Activated naive CD8-positive, alpha-beta T cell treated with anti-CD3 and anti-CD28 coated beads for 36 hours (primary cell): ENCODE measurements around the gene DMD. TPM values are rescaled to one million over a fixed set of nuclear protein-coding genes. Genes with fewer than 3 reads are reported as not detected.

Experiments used
- DNase-seq: peaks from one replicate; pipeline ENCODE4 v3.0.0; 2021
- H3K27ac Mint-ChIP-seq: one replicate; pipeline ENCODE4 v1.8.0; 2022; ENCODE audit warnings: mild to moderate bottlenecking, moderate library complexity, mixed read lengths
- H3K27me3 Mint-ChIP-seq: one replicate; pipeline ENCODE4 v1.8.0; 2022; ENCODE audit warnings: mild to moderate bottlenecking, mixed read lengths
- H3K36me3 Mint-ChIP-seq: one replicate; pipeline ENCODE4 v1.8.0; 2021; ENCODE audit warnings: mild to moderate bottlenecking, mixed read lengths
- H3K4me1 Mint-ChIP-seq: one replicate; pipeline ENCODE4 v1.8.0; 2021; ENCODE audit warnings: mixed read lengths
- H3K4me3 Mint-ChIP-seq: one replicate; pipeline ENCODE4 v1.8.0; 2022; ENCODE audit warnings: mild to moderate bottlenecking, moderate library complexity, mixed read lengths
- H3K9me3 Mint-ChIP-seq: one replicate; pipeline ENCODE4 v1.8.0; 2022; ENCODE audit warnings: mixed read lengths
- total RNA-seq, 2 experiments: library from RNA; stranded (reverse); gene quantifications; one replicate each; pipeline ENCODE4 v1.2.3, GENCODE V29; 2021

DMD gene
- total RNA-seq, 2 experiments from 2014 or later: 0.08 to 0.46 TPM

DNA sequence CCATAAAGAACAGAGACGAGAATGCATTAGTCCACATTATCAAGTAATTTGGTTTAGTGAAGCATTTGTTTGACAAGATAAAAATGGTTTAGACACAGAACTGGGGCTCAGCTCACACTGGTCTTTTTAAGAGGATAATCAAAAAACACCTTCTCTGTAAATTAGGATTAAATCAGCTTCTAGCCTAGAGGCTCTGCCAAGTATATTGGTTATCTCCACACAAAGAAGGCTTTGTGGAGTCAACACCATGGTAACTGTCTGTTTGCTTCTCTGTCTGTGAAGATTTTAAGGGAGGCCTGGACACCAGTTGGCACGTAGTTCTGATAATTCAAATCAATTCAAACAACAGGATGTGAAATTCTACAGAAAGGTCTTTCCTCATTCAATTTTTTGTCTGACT, 687.0 kb downstream of the DMD start:
- no peak overlapping the region for H3K27ac Mint-ChIP-seq
- H3K4me1 Mint-ChIP-seq: no peaks in the 10 kb centered on the region
- no peaks in the 10 kb centered on the region for H3K9me3 Mint-ChIP-seq
- no peak overlapping the region for H3K4me3 Mint-ChIP-seq
- no peaks in the 10 kb centered on the region for H3K27me3 Mint-ChIP-seq
- no peaks in the 10 kb centered on the region for H3K36me3 Mint-ChIP-seq
- DNase-seq: no peak

DNA sequence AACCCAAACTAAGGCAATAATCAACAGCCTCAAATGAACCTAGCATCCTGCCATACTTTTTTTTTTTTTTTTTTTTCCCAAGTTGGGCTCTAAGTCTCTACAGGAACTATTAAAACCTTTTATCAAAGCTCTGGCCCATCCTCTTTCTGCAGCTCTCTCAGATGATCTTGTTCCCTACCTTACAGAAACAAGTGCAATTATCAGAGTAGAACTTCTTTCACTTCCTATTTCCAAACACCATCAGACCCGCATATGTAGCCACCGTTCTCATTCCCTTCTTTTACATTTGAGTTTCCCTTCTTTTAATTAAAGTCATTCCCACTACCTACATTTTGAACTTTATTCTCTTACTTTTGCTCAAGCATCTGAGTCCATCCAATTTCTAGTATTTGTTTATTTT, 690.6 kb downstream of the DMD start:
- Mint-ChIP-seq H3K36me3 (no peaks in the 10 kb centered on the region), H3K4me3 (no peak overlapping the region), H3K27me3 (no peaks in the 10 kb centered on the region), H3K9me3 (no peaks in the 10 kb centered on the region), H3K4me1 (no peaks in the 10 kb centered on the region), H3K27ac (no peak overlapping the region)
- no peak for DNase-seq

DNA sequence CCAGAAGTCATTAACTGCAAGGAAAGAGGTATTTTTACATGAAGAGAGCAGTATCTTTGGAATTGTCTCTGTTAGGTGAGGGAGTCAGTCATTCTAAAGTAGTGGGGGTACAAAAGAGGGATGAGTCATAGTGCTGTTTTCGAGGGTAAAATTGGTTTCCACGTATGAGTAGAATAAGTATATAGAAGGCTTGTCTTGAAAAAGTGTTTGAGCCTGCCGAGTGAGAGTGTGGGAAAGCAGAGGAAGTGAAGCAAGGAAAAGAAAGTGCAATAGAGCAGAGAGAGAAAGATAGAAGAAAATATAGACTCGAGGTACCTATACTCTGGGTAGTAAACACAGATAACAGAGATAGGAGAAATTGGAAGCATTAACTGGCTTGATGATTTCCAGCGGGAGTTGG, 696.4 kb downstream of the DMD start:
- no peaks in the 10 kb centered on the region for H3K9me3 Mint-ChIP-seq
- H3K4me1 Mint-ChIP-seq: no peaks in the 10 kb centered on the region
- no peaks in the 10 kb centered on the region for H3K27me3 Mint-ChIP-seq
- no peak overlapping the region for H3K4me3 Mint-ChIP-seq
- no peaks in the 10 kb centered on the region for H3K36me3 Mint-ChIP-seq
- no peak for DNase-seq
- no peak overlapping the region for H3K27ac Mint-ChIP-seq

DNA sequence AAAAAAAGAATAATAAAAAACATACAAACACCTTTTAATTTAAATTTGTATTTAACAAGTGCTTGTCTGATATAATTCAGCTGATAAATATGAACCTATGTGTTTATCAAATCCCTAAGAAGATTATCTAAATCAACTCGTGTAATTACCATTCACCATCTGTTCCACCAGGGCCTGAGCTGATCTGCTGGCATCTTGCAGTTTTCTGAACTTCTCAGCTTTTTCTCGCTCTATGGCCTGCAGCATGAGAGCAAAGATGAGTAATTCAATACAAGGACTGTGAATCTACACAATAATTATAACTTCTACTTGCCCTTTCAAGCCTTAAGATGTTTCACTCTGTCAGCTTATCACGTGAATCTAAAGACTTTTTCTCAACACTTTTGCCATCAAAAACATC, 709.7 kb downstream of the DMD start:
- H3K36me3 Mint-ChIP-seq: no peaks in the 10 kb centered on the region
- H3K4me1 Mint-ChIP-seq: no peaks in the 10 kb centered on the region
- H3K4me3 Mint-ChIP-seq: no peak overlapping the region
- no peaks in the 10 kb centered on the region for H3K9me3 Mint-ChIP-seq
- no peaks in the 10 kb centered on the region for H3K27me3 Mint-ChIP-seq
- no peak overlapping the region for H3K27ac Mint-ChIP-seq
- no peak for DNase-seq

DNA sequence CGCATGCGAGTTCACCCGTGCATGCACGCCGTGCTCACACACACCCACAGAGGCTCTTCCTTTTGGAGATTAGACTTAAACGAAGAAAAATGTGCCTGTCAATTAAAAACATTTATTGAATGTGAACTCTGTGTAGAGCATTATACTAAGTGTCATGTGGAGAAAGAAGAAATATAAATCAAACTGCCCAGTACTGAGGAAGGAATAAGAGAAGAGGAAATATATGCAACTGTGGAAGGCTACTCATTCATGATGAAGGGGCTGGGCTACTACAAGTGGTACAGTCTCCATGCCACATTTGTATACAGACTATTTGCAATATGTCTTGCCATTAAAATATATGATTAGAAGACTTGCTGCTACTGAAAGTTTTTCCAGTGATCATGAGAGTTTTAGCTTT, 714.7 kb downstream of the DMD start:
- H3K9me3 Mint-ChIP-seq: no peaks in the 10 kb centered on the region
- no peaks in the 10 kb centered on the region for H3K27me3 Mint-ChIP-seq
- no peaks in the 10 kb centered on the region for H3K36me3 Mint-ChIP-seq
- no peak for DNase-seq
- H3K4me1 Mint-ChIP-seq: no peaks in the 10 kb centered on the region
- H3K4me3 Mint-ChIP-seq: no peak overlapping the region
- no peak overlapping the region for H3K27ac Mint-ChIP-seq

DNA sequence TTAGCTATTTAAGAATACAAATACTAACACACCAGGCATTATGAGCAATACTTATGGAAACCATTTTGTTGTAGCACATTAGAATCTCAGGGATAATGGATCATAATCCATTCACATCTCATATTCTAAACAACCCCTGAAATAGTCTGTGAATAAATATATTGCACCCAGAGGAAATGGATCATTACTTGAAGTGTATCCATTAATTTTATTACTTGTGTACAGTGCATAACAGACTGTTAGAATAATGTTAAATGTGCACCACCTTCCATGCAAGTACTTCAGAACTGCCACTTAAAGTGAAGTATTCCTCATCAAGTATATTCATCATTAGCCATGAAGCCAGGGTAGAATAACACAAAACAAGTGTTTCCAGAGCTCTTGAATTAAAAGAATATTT, 715.5 kb downstream of the DMD start:
- no peak for DNase-seq
- Mint-ChIP-seq H3K9me3 (no peaks in the 10 kb centered on the region), H3K36me3 (no peaks in the 10 kb centered on the region), H3K27me3 (no peaks in the 10 kb centered on the region), H3K27ac (no peak overlapping the region), H3K4me1 (no peaks in the 10 kb centered on the region), H3K4me3 (no peak overlapping the region)

DNA sequence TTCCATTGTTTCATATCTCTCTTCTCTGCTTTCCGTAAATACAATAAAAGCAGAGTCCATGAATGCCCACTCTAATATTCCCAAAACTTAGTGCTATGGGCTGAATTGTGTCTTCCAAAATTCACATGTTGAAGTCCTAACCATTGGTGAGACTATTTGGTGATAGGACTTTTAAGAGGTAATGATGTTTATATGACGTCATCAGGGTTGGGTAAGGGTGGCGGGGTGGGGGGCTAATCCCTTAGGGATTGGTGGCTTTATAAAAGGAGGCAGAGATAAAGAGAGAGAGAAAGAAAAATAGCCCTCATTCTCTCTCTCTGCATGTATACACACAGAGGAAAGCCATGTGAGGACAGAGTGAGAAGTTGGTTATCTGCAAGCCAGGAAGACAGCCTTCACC, 722.2 kb downstream of the DMD start:
- Mint-ChIP-seq H3K4me1 (no peaks in the 10 kb centered on the region), H3K27me3 (no peaks in the 10 kb centered on the region), H3K36me3 (no peaks in the 10 kb centered on the region), H3K9me3 (no peaks in the 10 kb centered on the region), H3K4me3 (no peak overlapping the region), H3K27ac (no peak overlapping the region)
- DNase-seq: no peak

DNA sequence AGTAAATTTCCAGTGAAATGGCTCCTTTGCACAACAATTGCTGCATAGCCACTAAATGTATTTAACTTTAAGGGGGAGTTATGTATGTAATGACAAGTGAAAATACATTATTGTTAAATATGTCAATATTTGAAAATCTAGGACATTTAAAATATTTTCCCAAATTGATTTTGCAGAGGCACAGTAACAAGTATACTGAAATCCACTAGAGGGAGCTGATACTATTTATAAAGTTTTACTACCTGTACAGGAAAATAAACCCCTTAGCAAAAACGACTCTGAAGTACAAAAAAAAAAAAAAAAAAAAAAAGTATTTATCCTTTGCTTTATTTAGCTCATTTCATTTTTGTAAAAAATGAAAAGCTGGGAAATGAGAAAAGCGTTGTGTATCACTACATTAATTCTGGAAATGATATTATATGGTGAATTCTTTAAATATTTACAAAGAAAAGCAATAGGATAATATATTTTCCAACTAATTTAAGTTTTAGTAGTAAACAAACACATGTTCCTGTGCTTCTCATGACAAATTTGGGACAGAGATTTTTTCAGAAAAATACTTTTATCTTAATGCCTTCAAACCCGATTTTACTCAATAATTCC, 727.7 kb downstream of the DMD start:
- Mint-ChIP-seq H3K27ac (no peak overlapping the region), H3K9me3 (no peaks in the 10 kb centered on the region), H3K4me3 (no peak overlapping the region), H3K36me3 (no peaks in the 10 kb centered on the region), H3K4me1 (no peaks in the 10 kb centered on the region), H3K27me3 (no peaks in the 10 kb centered on the region)
- no peak for DNase-seq

DNA sequence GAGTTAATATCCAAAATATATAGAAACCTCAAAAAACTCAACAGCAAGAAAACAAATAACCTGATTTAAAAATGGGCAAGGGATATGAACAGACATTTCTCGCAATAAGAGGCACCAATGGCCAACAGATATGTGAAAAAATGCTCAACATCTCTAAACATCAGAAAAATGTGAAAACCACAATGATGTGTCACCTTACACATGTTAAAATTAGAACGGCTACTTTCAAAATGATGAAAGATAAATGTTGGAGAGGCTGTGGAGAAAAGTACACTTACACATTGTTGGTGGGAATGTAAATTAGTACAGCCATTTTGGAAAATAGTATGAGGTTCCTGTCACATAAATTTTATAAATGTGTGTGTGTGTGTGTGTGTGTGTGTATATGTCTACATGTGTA, 731.3 kb downstream of the DMD start:
- Mint-ChIP-seq H3K4me3 (no peak overlapping the region), H3K9me3 (no peaks in the 10 kb centered on the region), H3K27ac (no peak overlapping the region), H3K27me3 (no peaks in the 10 kb centered on the region), H3K4me1 (no peaks in the 10 kb centered on the region), H3K36me3 (no peaks in the 10 kb centered on the region)
- no peak for DNase-seq

DNA sequence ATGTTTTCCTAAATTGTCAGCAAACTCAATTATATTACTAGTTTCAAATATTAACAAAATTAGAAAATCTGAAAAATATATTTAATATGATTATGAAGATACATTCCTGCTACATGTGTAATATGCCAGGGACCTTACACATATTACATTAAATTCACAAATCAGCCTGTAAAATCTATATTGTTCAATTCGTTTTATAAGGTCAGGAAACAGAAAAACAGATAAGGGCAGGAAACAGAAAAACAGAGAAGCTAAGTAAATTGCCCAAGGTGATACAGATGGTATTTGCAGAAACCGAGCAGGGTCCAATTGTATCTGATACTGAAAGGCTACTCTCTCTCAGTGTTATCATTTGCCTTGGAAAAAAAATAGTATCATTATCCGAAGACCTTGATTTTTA, 739.0 kb downstream of the DMD start:
- Mint-ChIP-seq H3K4me3 (no peak overlapping the region), H3K36me3 (no peaks in the 10 kb centered on the region), H3K4me1 (no peaks in the 10 kb centered on the region), H3K9me3 (no peaks in the 10 kb centered on the region), H3K27me3 (no peaks in the 10 kb centered on the region), H3K27ac (no peak overlapping the region)
- no peak for DNase-seq

DNA sequence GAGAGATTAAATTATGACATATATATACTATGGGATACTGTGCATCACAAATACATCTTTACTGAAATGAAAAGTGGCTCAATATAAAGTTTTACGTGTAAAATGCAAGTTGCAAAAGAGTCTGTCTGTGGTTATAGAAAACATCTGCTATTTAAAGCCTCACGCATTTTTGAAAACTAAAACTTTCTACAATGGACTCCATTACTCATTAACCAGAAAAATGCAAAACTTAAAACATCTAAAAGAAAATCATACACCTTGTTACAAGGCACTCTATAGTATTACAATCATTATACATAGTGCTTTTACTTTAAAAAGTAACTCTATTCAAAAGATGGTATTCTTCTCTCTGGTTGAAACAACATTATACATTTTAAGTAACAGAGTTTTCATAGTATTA, 755.6 kb downstream of the DMD start:
- H3K9me3 Mint-ChIP-seq: peaks cover 4% of the 10 kb centered on the region
- DNase-seq: no peak
- H3K27ac Mint-ChIP-seq: no peak overlapping the region
- H3K4me1 Mint-ChIP-seq: peaks cover 2% of the 10 kb centered on the region
- no peak overlapping the region for H3K4me3 Mint-ChIP-seq
- no peaks in the 10 kb centered on the region for H3K27me3 Mint-ChIP-seq
- peaks cover 5% of the 10 kb centered on the region for H3K36me3 Mint-ChIP-seq

DNA sequence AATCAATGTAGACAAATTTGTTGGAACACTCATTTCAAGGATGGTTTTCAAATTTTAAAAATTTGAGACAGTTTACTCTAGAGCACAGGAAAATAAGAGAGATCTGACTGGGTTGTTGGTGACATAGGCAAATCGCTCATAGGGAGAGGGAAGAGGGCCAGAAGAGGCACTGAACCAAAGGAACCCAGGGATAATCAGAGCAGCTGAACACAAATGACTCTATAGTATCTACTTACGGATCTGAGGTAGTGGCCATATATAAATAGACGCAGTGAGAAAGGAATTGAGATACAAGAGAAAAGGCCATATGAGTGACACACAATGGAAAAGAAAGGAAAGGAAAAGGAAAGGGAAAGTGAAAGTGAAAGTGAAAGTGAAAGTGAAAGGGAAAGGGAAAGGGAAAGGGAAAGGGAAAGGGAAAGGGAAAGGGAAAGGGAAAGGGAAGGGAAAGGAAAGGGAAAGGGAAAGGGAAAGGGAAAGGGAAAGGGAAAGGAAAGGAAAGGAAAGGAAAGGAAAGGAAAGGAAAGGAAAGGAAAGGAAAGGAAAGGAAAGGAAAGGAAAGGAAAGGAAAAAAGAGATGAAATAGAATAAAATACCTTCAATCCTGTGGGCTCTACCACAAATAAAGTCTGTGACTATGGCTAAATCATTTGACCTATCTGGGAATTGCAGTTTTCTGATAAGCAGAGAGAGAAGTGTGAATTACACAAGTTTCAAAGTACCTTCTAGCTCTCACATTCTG, 759.2 kb downstream of the DMD start:
- peak overlapping the region; percentile 65 for H3K27ac Mint-ChIP-seq
- H3K4me3 Mint-ChIP-seq: peak overlapping the region; percentile 47
- DNase-seq: no peak
- H3K36me3 Mint-ChIP-seq: peaks cover 11% of the 10 kb centered on the region
- peaks cover 8% of the 10 kb centered on the region for H3K4me1 Mint-ChIP-seq
- peaks cover 7% of the 10 kb centered on the region for H3K9me3 Mint-ChIP-seq
- H3K27me3 Mint-ChIP-seq: no peaks in the 10 kb centered on the region

DNA sequence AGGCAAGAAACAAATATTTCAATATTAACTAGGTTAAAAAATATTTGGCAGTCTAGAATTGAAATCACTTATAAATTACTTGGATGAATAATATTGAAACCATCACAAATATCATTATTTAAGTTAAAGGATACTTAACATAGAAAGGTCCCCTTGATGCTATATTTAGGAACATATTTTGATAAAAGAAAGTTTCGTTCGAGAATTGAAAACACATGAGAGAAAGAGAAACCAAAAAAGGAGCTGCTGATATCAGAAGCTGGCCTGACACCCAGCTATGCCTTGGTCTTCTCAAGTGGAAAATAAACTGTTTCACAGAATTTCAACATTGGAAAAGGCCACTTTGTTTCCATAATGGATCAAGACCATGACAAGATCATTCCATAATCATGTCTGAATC, 762.4 kb downstream of the DMD start:
- H3K36me3 Mint-ChIP-seq: peaks cover 11% of the 10 kb centered on the region
- H3K9me3 Mint-ChIP-seq: peaks cover 9% of the 10 kb centered on the region
- no peak for DNase-seq
- peaks cover 14% of the 10 kb centered on the region for H3K4me1 Mint-ChIP-seq
- H3K4me3 Mint-ChIP-seq: no peak overlapping the region
- H3K27me3 Mint-ChIP-seq: no peaks in the 10 kb centered on the region
- peak overlapping the region; percentile 80 for H3K27ac Mint-ChIP-seq

DNA sequence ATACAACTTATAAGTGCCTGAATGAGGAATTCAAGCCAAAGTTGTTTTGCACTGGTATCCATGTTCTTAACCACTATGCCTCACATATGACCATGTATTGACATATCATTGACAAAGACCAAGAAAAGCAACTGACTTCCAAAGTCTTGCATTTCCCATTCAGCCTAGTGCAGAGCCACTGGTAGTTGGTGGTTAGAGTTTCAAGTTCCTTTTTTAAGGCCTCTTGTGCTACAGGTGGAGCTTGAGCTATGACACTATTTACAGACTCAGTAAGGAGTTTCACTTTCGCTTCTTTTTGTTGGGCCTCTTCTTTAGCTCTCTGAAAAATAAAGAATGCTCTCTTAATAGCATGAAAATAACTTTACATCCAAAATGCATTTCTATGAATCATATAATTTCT, 763.0 kb downstream of the DMD start:
- DNase-seq: no peak
- H3K36me3 Mint-ChIP-seq: peaks cover 11% of the 10 kb centered on the region
- peaks cover 9% of the 10 kb centered on the region for H3K9me3 Mint-ChIP-seq
- no peak overlapping the region for H3K27ac Mint-ChIP-seq
- no peaks in the 10 kb centered on the region for H3K27me3 Mint-ChIP-seq
- H3K4me3 Mint-ChIP-seq: no peak overlapping the region
- H3K4me1 Mint-ChIP-seq: peaks cover 14% of the 10 kb centered on the region

DNA sequence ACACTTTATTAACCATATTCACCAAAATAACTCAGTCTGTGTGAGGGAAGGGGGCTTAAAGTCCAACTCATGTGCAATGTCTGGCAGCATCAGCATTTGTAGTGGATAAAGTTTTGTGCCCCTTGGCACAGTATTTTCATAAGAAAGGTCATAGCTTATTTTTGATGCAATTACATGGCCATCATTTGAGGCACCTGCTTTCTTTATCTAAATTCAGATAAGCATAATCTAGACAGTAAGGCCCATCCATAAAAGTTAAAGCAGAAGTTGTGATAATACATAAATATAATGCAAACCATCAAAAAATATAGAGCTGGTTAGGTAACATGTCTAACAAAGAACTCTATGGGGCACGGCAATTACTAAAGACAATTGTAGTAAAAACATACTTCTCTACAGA, 763.7 kb downstream of the DMD start:
- no peak for DNase-seq
- H3K27me3 Mint-ChIP-seq: no peaks in the 10 kb centered on the region
- peaks cover 11% of the 10 kb centered on the region for H3K36me3 Mint-ChIP-seq
- peaks cover 9% of the 10 kb centered on the region for H3K9me3 Mint-ChIP-seq
- peaks cover 14% of the 10 kb centered on the region for H3K4me1 Mint-ChIP-seq
- H3K27ac Mint-ChIP-seq: no peak overlapping the region
- no peak overlapping the region for H3K4me3 Mint-ChIP-seq

DNA sequence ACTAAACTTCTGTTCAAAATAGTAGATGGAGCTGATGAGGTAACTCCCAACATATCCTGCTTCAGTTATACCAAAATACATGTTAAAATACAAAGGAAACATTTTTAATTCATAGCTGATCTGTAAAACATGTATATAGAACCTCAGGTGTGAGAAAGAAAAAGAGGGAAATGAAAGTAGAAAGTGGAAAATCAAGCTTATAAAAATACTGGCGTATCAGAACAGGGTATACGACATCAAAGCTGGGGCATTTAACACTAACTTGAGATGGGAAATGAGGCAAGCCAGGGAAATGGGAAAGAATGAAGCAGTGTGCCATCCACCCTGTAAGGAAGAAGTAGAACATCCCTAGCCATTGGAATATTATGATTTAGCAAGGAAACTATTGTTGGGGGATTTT, 767.5 kb downstream of the DMD start:
- peaks cover 6% of the 10 kb centered on the region for H3K4me1 Mint-ChIP-seq
- peaks cover 2% of the 10 kb centered on the region for H3K9me3 Mint-ChIP-seq
- no peak overlapping the region for H3K27ac Mint-ChIP-seq
- H3K36me3 Mint-ChIP-seq: no peaks in the 10 kb centered on the region
- H3K27me3 Mint-ChIP-seq: no peaks in the 10 kb centered on the region
- no peak for DNase-seq
- no peak overlapping the region for H3K4me3 Mint-ChIP-seq
